Measurements from ENCODE around the gene LOX. TPM values are rescaled to one million over a fixed set of nuclear protein-coding genes. Genes with fewer than 3 reads are reported as not detected.

Gene LOX
- total and polyA plus RNA-seq, 4 donors, result 3.7 to 45.2 (median 17.1) TPM

- no peak for ATAC-seq (ENCODE audit: insufficient read depth, low FRiP score)
- Histone ChIP-seq H3K36me3 (ENCODE audit: control insufficient read depth in 4 of 4, insufficient read depth in 4 of 4, low read length in 4 of 4) (no peaks in the 10 kb centered on the region), H3K27ac (ENCODE audit: low read depth in 1 of 2, low read length in 1 of 2) (no peak overlapping the region), H3K27me3 (ENCODE audit: control insufficient read depth in 3 of 3, insufficient read depth in 3 of 3, low read length in 2 of 3) (no peaks in the 10 kb centered on the region), H3K4me3 (no peak overlapping the region), H3K9ac (ENCODE audit: insufficient read depth in 1 of 2, low read length in 2 of 2) (no peak overlapping the region), H3K4me1 (ENCODE audit: control insufficient read depth in 5 of 5, insufficient read depth in 5 of 5, low read length in 5 of 5) (peaks cover 0 to 6% (median 0%) of the 10 kb centered on the region in 5 donors), H3K9me3 (ENCODE audit: control insufficient read depth in 4 of 4, insufficient read depth in 3 of 4, low read length in 3 of 4) (no peaks in the 10 kb centered on the region)
- DNase-seq, result no peak
- WGBS, 2 donors, result 87 to 93% methylated on average over 2 of the region's 2 CpGs
- TF ChIP-seq CTCF (IDR thresholded peaks at IDR 0.05; ENCODE audit: control extremely low read depth, extremely low read depth), result no peak
These were observed 42.4 kb upstream of the LOX start for GRCh38 chr5:122120493-122120892.

- H3K36me3 ChIP-seq (ENCODE audit: control insufficient read depth in 4 of 4, insufficient read depth in 4 of 4, low read length in 4 of 4), result no peaks in the 10 kb centered on the region
- TF ChIP-seq CTCF (IDR thresholded peaks at IDR 0.05; ENCODE audit: control extremely low read depth, extremely low read depth), result no peak
- no peaks in the 10 kb centered on the region for H3K9me3 ChIP-seq (ENCODE audit: control insufficient read depth in 4 of 4, insufficient read depth in 3 of 4, low read length in 3 of 4)
- WGBS, 2 donors, result 69 to 83% methylated on average over 3 of the region's 3 CpGs
- H3K27ac ChIP-seq (ENCODE audit: low read depth in 1 of 2, low read length in 1 of 2), result no peak overlapping the region
- no peak for ATAC-seq (ENCODE audit: insufficient read depth, low FRiP score)
- no peak overlapping the region for H3K9ac ChIP-seq (ENCODE audit: insufficient read depth in 1 of 2, low read length in 2 of 2)
- DNase-seq, result no peak
- H3K4me3 ChIP-seq, result no peak overlapping the region
- peaks cover 0 to 5% (median 0%) of the 10 kb centered on the region in 5 donors for H3K4me1 ChIP-seq (ENCODE audit: control insufficient read depth in 5 of 5, insufficient read depth in 5 of 5, low read length in 5 of 5)
- no peaks in the 10 kb centered on the region for H3K27me3 ChIP-seq (ENCODE audit: control insufficient read depth in 3 of 3, insufficient read depth in 3 of 3, low read length in 2 of 3)
These were observed 41.1 kb upstream of the LOX start for GRCh38 chr5:122119205-122119604.

- Histone ChIP-seq H3K27me3 (ENCODE audit: control insufficient read depth in 3 of 3, insufficient read depth in 3 of 3, low read length in 2 of 3) (no peaks in the 10 kb centered on the region), H3K4me1 (ENCODE audit: control insufficient read depth in 5 of 5, insufficient read depth in 5 of 5, low read length in 5 of 5) (no peaks in the 10 kb centered on the region), H3K36me3 (ENCODE audit: control insufficient read depth in 4 of 4, insufficient read depth in 4 of 4, low read length in 4 of 4) (no peaks in the 10 kb centered on the region), H3K4me3 (no peak overlapping the region), H3K27ac (ENCODE audit: low read depth in 1 of 2, low read length in 1 of 2) (no peak overlapping the region), H3K9me3 (ENCODE audit: control insufficient read depth in 4 of 4, insufficient read depth in 3 of 4, low read length in 3 of 4) (no peaks in the 10 kb centered on the region), H3K9ac (ENCODE audit: insufficient read depth in 1 of 2, low read length in 2 of 2) (no peak overlapping the region)
- WGBS, 2 donors, result 86 to 98% methylated on average over 1 of the region's 1 CpG
- no peak for ATAC-seq (ENCODE audit: insufficient read depth, low FRiP score)
- no peak for TF ChIP-seq CTCF (IDR thresholded peaks at IDR 0.05; ENCODE audit: control extremely low read depth, extremely low read depth)
- no peak for DNase-seq
These were observed 40.4 kb upstream of the LOX start for GRCh38 chr5:122118356-122118948.

- H3K9ac ChIP-seq (ENCODE audit: insufficient read depth in 1 of 2, low read length in 2 of 2), result no peak overlapping the region
- no peak overlapping the region for H3K27ac ChIP-seq (ENCODE audit: low read depth in 1 of 2, low read length in 1 of 2)
- no peak for ATAC-seq (ENCODE audit: insufficient read depth, low FRiP score)
- H3K4me1 ChIP-seq (ENCODE audit: control insufficient read depth in 5 of 5, insufficient read depth in 5 of 5, low read length in 5 of 5), result peaks cover 0 to 5% (median 0%) of the 10 kb centered on the region in 5 donors
- no peaks in the 10 kb centered on the region for H3K9me3 ChIP-seq (ENCODE audit: control insufficient read depth in 4 of 4, insufficient read depth in 3 of 4, low read length in 3 of 4)
- no peak for DNase-seq
- TF ChIP-seq CTCF (IDR thresholded peaks at IDR 0.05; ENCODE audit: control extremely low read depth, extremely low read depth), result no peak
- WGBS, 2 donors, result 72 to 78% methylated on average over 2 of the region's 2 CpGs
- H3K36me3 ChIP-seq (ENCODE audit: control insufficient read depth in 4 of 4, insufficient read depth in 4 of 4, low read length in 4 of 4), result no peaks in the 10 kb centered on the region
- no peak overlapping the region for H3K4me3 ChIP-seq
- H3K27me3 ChIP-seq (ENCODE audit: control insufficient read depth in 3 of 3, insufficient read depth in 3 of 3, low read length in 2 of 3), result no peaks in the 10 kb centered on the region
These were observed 36.4 kb upstream of the LOX start for GRCh38 chr5:122114501-122114900.
